GM18907 (cell line): ENCODE results near the gene PDZRN3.

Experiments used
- ATAC-seq: cut with Tn5 transposase; IDR thresholded peaks from one replicate; pipeline ENCODE4 v1.9.1; 2021; ENCODE audit warnings: mild to moderate bottlenecking, moderate library complexity; ENCODE audit not compliant: unreplicated experiment

PDZRN3 gene

GRCh38 chr3:73530022-73530396 lies 94.7 kb downstream of the PDZRN3 start:
- no peak for ATAC-seq

- ATAC-seq: no peak
Observed at GRCh38 chr3:73529308-73530021, 95.3 kb downstream of the PDZRN3 start.

GRCh38 chr3:73525591-73525990 lies 99.2 kb downstream of the PDZRN3 start:
- ATAC-seq: no peak

- no peak for ATAC-seq
Observed at GRCh38 chr3:73523661-73524060, 101.1 kb downstream of the PDZRN3 start.

- no peak for ATAC-seq
Observed at GRCh38 chr3:73521734-73522336, 102.9 kb downstream of the PDZRN3 start.

- ATAC-seq: no peak
Observed at GRCh38 chr3:73520931-73521461, 103.7 kb downstream of the PDZRN3 start.

GRCh38 chr3:73516631-73517030 lies 108.1 kb downstream of the PDZRN3 start:
- ATAC-seq: no peak

GRCh38 chr3:73513260-73513659 lies 111.5 kb downstream of the PDZRN3 start:
- no peak for ATAC-seq

GRCh38 chr3:73511571-73512525 lies 112.9 kb downstream of the PDZRN3 start:
- ATAC-seq: no peak

- no peak for ATAC-seq
Observed at GRCh38 chr3:73510784-73511183, 114.0 kb downstream of the PDZRN3 start.

- ATAC-seq: no peak
Observed at GRCh38 chr3:73510334-73510733, 114.4 kb downstream of the PDZRN3 start.

GRCh38 chr3:73509816-73510215 lies 114.9 kb downstream of the PDZRN3 start:
- ATAC-seq: no peak

- no peak for ATAC-seq
Observed at GRCh38 chr3:73509066-73509465, 115.7 kb downstream of the PDZRN3 start.

- ATAC-seq: peak; percentile 76
Observed at GRCh38 chr3:73508330-73508954, 116.3 kb downstream of the PDZRN3 start.

- ATAC-seq: no peak
Observed at GRCh38 chr3:73504852-73505251, 119.9 kb downstream of the PDZRN3 start.

GRCh38 chr3:73504239-73504638 lies 120.5 kb downstream of the PDZRN3 start:
- no peak for ATAC-seq

GRCh38 chr3:73503781-73504180 lies 121.0 kb downstream of the PDZRN3 start:
- peak; percentile 48 for ATAC-seq

- ATAC-seq: peak; percentile 78
Observed at GRCh38 chr3:73502609-73503583, 121.8 kb downstream of the PDZRN3 start.

- no peak for ATAC-seq
Observed at GRCh38 chr3:73500321-73500720, 124.4 kb downstream of the PDZRN3 start.

GRCh38 chr3:73499787-73500186 lies 125.0 kb downstream of the PDZRN3 start:
- ATAC-seq: peak; percentile 57
